Fibroblast of villous mesenchyme (primary cell): ENCODE data around the gene SLC30A7. TPM values are rescaled to one million over a fixed set of nuclear protein-coding genes. Genes with fewer than 3 reads are reported as not detected.

ENCODE experiments used
- DNase-seq: peaks from one replicate; pipeline ENCODE4 v3.0.0-alpha.2; 2010; ENCODE audit warnings: low read depth
- H3K4me3 ChIP-seq: 2 replicates; pipeline ENCODE4 v1.5.1; 2011; ENCODE audit warnings: low read depth, mild to moderate bottlenecking, low read length
- total RNA-seq: library from RNA; depleted of rRNA; stranded (reverse); fragments of >200 nt; gene quantifications from 2 replicates; pipeline ENCODE4 v1.2.3, GENCODE V29; 2012
- TF ChIP-seq, protein P1 (sequence below): IDR thresholded peaks from 2 replicates; pipeline ENCODE4 v1.5.1; 2012; ENCODE audit warnings: low read depth, mild to moderate bottlenecking, low read length; ENCODE audit not compliant: insufficient read depth

Gene SLC30A7
- total RNA-seq, 1 donor: 90.7 TPM

DNA sequence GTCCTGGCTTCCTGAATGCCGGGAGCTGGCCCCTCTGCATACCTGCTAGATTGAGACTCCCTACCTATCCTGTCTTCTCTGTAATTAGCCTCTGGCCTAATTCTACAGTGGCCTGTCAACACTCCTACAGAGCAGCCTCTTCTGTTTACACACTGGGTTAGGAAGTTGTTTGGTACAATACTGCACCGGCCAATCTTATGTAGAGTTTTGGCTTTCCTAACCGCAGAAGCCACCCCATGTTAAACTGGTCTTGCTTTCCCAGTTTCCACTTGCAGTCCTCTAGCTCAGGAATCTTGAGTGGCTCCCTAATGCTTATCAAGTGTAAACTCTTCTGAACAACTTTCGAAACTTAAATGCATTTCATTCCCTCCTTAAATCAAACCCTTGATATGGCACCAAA lies 86.9 kb downstream of the SLC30A7 start:
- DNase-seq: no peak
- TF ChIP-seq, protein P1, sequence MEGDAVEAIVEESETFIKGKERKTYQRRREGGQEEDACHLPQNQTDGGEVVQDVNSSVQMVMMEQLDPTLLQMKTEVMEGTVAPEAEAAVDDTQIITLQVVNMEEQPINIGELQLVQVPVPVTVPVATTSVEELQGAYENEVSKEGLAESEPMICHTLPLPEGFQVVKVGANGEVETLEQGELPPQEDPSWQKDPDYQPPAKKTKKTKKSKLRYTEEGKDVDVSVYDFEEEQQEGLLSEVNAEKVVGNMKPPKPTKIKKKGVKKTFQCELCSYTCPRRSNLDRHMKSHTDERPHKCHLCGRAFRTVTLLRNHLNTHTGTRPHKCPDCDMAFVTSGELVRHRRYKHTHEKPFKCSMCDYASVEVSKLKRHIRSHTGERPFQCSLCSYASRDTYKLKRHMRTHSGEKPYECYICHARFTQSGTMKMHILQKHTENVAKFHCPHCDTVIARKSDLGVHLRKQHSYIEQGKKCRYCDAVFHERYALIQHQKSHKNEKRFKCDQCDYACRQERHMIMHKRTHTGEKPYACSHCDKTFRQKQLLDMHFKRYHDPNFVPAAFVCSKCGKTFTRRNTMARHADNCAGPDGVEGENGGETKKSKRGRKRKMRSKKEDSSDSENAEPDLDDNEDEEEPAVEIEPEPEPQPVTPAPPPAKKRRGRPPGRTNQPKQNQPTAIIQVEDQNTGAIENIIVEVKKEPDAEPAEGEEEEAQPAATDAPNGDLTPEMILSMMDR: no peak
- H3K4me3 ChIP-seq: no peak overlapping the region

DNA sequence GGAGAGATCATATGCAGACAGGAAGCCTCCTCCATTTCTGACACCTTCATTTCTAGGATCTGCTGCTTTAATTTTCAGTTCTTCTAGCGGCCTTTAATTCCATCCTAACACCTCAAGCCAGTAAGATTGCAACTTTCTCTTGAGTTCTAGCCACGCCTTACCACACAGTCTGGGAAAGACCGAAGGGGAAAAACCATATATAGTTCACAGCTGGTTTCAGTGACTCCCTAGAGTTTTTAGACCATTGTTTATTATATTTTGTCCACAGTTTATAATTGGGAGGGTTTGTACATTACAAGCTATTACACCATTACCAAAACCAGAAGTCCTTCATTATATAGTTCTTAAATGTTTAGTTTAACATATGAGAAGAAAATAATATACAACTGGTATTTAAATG lies 92.2 kb downstream of the SLC30A7 start:
- peak; percentile 82 for DNase-seq
- TF ChIP-seq, protein P1: no peak
- H3K4me3 ChIP-seq: no peak overlapping the region

- TF ChIP-seq, protein P1: no peak
- peak; percentile 84 for DNase-seq
- no peak overlapping the region for H3K4me3 ChIP-seq
These were observed 93.6 kb downstream of the SLC30A7 start for GRCh38 chr1:100989306-100990077.

DNA sequence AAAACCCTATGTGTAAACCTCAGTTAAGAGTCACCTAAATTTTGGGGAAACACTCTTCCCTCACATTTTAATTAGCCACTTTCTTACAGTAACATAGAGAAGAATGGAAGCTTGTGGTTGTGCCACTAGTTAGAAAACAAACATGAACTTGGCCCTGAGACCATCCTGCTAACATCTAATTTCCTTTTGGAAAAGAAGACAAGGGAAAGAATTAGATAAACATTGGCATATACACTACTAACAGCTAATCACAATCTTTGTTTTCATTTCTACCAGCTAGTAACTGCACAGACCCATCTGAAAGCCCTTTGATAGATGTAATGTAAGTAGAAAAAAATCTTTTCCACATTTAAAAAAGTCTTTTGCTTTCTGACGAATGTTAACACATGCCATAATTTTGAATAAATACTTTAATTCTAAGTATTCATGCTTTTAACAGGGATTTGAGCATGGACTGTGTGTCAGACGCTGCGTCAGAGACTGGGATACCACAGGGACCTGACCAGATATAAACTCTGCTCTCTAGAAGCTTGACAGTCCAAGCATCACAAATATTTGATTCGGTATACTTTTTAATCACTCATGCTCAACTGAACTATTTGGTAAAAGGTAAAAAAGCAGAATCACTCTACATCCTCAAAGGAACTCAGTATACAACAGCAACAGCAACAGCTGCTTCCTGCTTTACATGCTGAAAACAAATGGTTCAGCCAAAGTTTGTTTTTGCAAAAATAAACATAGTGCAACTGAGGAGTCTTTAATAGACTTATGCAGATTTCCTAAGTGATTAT lies 99.5 kb downstream of the SLC30A7 start:
- TF ChIP-seq, protein P1: no peak
- DNase-seq: no peak
- no peak overlapping the region for H3K4me3 ChIP-seq

GRCh38 chr1:100998426-100998825 lies 102.5 kb downstream of the SLC30A7 start:
- TF ChIP-seq, protein P1: no peak
- DNase-seq: no peak
- H3K4me3 ChIP-seq: no peak overlapping the region

DNA sequence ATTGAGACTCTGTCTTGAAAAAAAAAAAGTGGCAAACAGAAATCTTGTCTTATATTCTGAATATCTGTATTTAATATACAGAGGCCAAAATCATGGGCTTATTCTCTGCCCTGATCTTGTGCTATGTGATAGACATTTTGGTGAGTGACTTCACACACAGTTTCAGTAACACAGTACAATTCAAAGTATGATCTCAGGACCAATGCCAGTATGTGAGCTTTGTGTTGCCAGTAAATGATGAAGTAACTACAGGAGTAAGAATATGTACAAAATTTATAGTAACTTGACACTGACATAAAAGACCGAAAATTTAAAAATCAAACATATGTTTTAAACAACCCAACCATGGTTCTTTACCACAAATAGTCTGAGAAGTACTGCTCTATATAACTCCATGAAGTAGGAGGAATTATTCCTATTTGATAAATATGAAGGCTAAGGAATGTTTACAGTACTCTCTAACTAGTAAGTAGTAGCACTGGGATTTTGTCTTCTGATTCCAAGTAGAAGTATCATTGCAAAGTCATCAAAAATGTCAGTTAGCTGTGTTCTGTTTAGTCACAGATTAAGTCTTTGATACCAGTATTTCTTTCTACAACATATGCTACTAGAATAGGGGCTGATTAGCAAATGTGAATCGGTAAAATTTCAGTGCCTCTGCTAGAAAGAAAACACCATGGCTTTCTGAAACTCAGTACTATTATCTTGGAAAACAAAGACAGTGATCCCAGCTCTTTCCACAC lies 104.4 kb downstream of the SLC30A7 start:
- DNase-seq: no peak
- TF ChIP-seq, protein P1: no peak
- H3K4me3 ChIP-seq: no peak overlapping the region
